ENCODE results near the gene ITSN2.

Gene ITSN2

DNA sequence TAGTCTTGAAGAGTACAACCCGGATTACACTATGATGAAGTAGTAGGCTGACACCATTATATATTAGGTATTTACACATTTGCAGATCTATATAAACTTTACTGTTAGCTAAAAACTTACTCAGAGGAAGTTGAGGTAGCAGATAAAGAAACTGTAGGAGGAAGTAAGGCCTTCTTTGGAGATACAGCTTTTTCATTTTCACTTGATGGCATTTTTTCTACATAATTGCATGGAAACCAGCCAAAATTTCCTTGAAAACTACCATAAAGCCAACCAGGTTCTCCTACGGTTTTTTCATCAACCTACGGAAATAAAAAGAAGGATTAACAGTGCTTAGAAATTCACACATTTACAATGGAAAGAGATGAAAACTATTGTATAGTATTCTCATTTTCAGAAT lies 98.9 kb downstream of the ITSN2 start:
- no peak for DNase-seq (ENCODE audit: extremely low read depth, low read depth)
- no peak overlapping the region for H3K4me3 ChIP-seq (replicated peaks; ENCODE audit: low read depth, low read length)
- TF ChIP-seq, protein P1, sequence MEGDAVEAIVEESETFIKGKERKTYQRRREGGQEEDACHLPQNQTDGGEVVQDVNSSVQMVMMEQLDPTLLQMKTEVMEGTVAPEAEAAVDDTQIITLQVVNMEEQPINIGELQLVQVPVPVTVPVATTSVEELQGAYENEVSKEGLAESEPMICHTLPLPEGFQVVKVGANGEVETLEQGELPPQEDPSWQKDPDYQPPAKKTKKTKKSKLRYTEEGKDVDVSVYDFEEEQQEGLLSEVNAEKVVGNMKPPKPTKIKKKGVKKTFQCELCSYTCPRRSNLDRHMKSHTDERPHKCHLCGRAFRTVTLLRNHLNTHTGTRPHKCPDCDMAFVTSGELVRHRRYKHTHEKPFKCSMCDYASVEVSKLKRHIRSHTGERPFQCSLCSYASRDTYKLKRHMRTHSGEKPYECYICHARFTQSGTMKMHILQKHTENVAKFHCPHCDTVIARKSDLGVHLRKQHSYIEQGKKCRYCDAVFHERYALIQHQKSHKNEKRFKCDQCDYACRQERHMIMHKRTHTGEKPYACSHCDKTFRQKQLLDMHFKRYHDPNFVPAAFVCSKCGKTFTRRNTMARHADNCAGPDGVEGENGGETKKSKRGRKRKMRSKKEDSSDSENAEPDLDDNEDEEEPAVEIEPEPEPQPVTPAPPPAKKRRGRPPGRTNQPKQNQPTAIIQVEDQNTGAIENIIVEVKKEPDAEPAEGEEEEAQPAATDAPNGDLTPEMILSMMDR (IDR thresholded peaks at IDR 0.05; ENCODE audit: low read depth, low read length, missing control alignments), result no peak

DNA sequence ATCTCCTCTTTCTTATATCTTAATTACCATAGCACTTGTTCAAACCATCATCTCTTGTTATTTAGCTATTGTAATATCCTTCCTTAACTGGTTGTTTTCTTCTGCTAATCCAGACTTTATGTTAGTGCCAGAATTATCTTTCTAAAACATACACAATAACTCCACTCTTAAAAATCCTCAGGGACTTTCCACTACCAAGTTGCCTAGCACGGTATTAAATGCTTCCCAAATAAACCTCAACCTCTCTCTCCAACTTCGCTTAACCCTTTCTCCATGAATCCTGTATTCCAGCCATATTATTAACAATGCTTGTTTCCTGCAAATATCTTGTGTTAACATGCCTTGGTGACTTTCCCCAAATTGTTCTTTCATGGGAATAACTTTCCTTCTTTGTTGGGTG lies 101.0 kb downstream of the ITSN2 start:
- no peak overlapping the region for H3K4me3 ChIP-seq (replicated peaks; ENCODE audit: low read depth, low read length)
- TF ChIP-seq, protein P1 (IDR thresholded peaks at IDR 0.05; ENCODE audit: low read depth, low read length, missing control alignments), result no peak
- no peak for DNase-seq (ENCODE audit: extremely low read depth, low read depth)

DNA sequence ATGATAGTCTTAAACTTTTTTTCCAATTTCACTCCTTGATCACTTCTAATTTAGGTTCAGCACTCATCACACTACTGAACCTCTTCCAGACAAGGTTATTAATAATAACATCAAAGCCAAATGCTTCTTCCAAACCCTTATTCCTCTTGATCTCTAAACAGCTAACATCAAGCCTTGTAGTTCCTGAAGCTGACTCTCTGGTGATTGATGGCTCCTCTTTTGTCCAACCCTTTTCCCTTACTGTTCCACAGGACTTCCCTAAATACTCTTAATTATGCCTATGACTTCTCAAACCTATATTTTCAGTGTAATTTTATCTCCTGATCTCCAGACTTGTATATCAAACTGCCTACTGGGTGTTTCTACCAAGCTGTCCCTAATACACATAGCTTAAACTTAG lies 101.6 kb downstream of the ITSN2 start:
- TF ChIP-seq, protein P1 (IDR thresholded peaks at IDR 0.05; ENCODE audit: low read depth, low read length, missing control alignments), result no peak

DNA sequence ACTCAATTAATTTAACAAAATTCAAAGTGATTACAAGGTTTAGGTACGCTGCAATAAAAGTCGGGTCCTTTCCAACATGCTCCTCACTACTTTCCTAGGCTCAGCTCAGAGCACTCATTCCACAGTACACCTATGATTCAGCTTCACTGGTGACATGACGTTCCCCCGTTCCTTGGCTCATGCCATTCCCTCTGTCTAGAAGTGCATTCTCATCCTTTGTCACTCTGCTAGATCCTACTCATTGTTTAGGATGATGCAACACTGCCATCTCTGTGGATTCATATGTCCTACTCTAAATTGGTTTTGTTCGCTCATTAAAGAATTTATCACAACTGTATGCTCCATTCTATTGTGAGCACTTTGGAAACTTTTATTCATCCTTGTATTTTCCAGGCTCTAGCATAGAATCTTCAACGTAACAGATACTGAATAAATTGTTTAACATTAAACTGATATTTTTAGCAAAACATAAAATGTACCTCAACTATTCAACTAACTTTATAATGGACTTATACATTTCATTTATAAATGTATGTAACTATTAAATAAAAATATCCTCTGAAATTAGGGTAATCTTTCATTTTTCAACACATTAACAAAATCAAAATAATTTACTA lies 106.9 kb downstream of the ITSN2 start:
- no peak overlapping the region for H3K4me3 ChIP-seq (replicated peaks; ENCODE audit: low read depth, low read length)
- TF ChIP-seq, protein P1 (IDR thresholded peaks at IDR 0.05; ENCODE audit: low read depth, low read length, missing control alignments), result no peak
- no peak for DNase-seq (ENCODE audit: extremely low read depth, low read depth)

More for the DNA sequence above, 101.6 kb downstream of the ITSN2 start:
- H3K4me3 ChIP-seq (replicated peaks; ENCODE audit: low read depth, low read length), result no peak overlapping the region
- DNase-seq (ENCODE audit: extremely low read depth, low read depth), result no peak

DNA sequence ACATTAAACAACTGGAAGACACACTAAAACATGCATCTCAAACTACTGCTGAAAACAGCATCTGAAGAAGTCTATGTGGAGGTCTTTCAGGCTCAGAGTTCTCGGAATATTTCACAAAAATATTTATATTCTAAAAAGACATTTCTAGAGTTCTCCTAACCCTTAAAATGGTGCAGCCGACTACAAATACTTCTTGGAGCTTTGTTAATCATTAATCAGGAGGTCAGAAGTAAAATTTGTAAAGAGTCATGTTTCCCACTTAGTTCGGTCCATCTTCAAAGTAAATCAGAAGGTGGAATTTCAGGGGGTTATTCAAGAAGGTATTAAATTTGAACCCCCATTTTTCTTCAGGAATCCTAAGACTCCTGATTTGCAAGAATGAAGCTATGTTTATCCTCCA lies 112.7 kb downstream of the ITSN2 start:
- no peak overlapping the region for H3K4me3 ChIP-seq (replicated peaks; ENCODE audit: low read depth, low read length)
- TF ChIP-seq, protein P1 (IDR thresholded peaks at IDR 0.05; ENCODE audit: low read depth, low read length, missing control alignments), result no peak
- DNase-seq (ENCODE audit: extremely low read depth, low read depth), result no peak

DNA sequence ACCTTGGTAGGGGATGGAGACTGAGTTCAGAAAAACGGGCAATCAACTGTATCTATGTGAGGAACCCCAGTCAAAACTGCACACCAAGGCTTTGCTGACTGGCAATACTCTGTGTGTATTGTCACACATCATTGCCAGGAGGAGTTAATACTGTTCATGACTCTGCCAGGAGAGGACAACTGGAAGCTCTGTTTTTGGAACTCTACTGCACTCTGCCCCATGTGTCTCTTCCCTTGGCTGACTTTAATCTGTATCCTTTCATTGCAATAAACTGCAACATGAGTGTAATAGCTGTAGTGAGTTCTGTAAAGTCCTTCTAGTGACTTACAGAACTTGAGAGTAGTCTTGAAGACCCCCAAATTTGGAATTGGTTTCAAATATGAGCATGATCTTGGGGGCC lies 113.2 kb downstream of the ITSN2 start:
- DNase-seq (ENCODE audit: extremely low read depth, low read depth), result no peak
- TF ChIP-seq, protein P1 (IDR thresholded peaks at IDR 0.05; ENCODE audit: low read depth, low read length, missing control alignments), result no peak
- H3K4me3 ChIP-seq (replicated peaks; ENCODE audit: low read depth, low read length), result no peak overlapping the region

Measured in HFF-Myc (cell line).